AG09309 (cell line): ENCODE results near the gene C19orf12.

Experiments
- DNase-seq: peaks from one replicate; pipeline ENCODE4 v3.0.0-alpha.2; 2010; ENCODE audit warnings: low read depth
- H3K4me3 ChIP-seq: 2 replicates; pipeline ENCODE4 v1.5.1; 2011; ENCODE audit warnings: mild to moderate bottlenecking, low read depth, low read length, moderate library complexity; ENCODE audit not compliant: control insufficient read depth
- CTCF ChIP-seq: IDR thresholded peaks from 2 replicates; pipeline ENCODE4 v1.5.1; 2011; ENCODE audit warnings: mild to moderate bottlenecking, low read depth, low read length, inconsistent platforms; ENCODE audit not compliant: insufficient read depth, control insufficient read depth; ENCODE audit errors: missing control alignments

The C19orf12 gene

GRCh38 chr19:29731331-29731850 is 16.3 kb upstream of the C19orf12 start:
- TF ChIP-seq CTCF = no peak
- DNase-seq = no peak
- H3K4me3 ChIP-seq = no peak overlapping the region

- no peak overlapping the region for H3K4me3 ChIP-seq
- no peak for DNase-seq
- no peak for TF ChIP-seq CTCF
Observed at GRCh38 chr19:29727906-29728305, 12.8 kb upstream of the C19orf12 start.

- H3K4me3 ChIP-seq = no peak overlapping the region
- no peak for TF ChIP-seq CTCF
- no peak for DNase-seq
Observed at GRCh38 chr19:29724746-29725145, 9.7 kb upstream of the C19orf12 start.

GRCh38 chr19:29724102-29724641 is 9.1 kb upstream of the C19orf12 start:
- peak overlapping the region; percentile 26 for H3K4me3 ChIP-seq
- TF ChIP-seq CTCF = no peak
- DNase-seq = no peak

GRCh38 chr19:29717051-29717450 is 2.0 kb upstream of the C19orf12 start:
- DNase-seq = no peak
- no peak overlapping the region for H3K4me3 ChIP-seq
- no peak for TF ChIP-seq CTCF

- TF ChIP-seq CTCF = no peak
- H3K4me3 ChIP-seq = peak overlapping the region; percentile 85
- no peak for DNase-seq
Observed at GRCh38 chr19:29715701-29716581, 880 bp upstream of the C19orf12 start.
